ENCODE data around the gene FBXO33.
"Not testable (repeated sequence)": the region's sequence is repeated elsewhere in the genome, so short reads cannot be mapped to it uniquely, and the experiment has no call there.

The FBXO33 gene

GRCh38 chr14:39368261-39368959 lies 63.8 kb downstream of the FBXO33 start:
- peak; percentile 86 for DNase-seq

GRCh38 chr14:39367387-39367751 lies 64.9 kb downstream of the FBXO33 start:
- DNase-seq = no peak

- DNase-seq = no peak
These were observed 65.5 kb downstream of the FBXO33 start for GRCh38 chr14:39366460-39367386.

- no peak for DNase-seq
These were observed 66.9 kb downstream of the FBXO33 start for GRCh38 chr14:39365354-39365753.

GRCh38 chr14:39364509-39364908 lies 67.7 kb downstream of the FBXO33 start:
- no peak for DNase-seq

- not testable (repeated sequence) for DNase-seq
These were observed 70.7 kb downstream of the FBXO33 start for GRCh38 chr14:39361556-39361955.

GRCh38 chr14:39360316-39360715 lies 71.9 kb downstream of the FBXO33 start:
- no peak for DNase-seq

- not testable (repeated sequence) for DNase-seq
These were observed 73.2 kb downstream of the FBXO33 start for GRCh38 chr14:39359069-39359468.

- no peak for DNase-seq
These were observed 80.5 kb downstream of the FBXO33 start for GRCh38 chr14:39351708-39352107.

GRCh38 chr14:39350866-39351265 lies 81.4 kb downstream of the FBXO33 start:
- no peak for DNase-seq

All from eye (tissue), 1 donor.